ENCODE results near the gene MFAP1.
"Not testable (repeated sequence)": the region's sequence is repeated elsewhere in the genome, so short reads cannot be mapped to it uniquely, and the experiment has no call there.

The MFAP1 gene

DNA sequence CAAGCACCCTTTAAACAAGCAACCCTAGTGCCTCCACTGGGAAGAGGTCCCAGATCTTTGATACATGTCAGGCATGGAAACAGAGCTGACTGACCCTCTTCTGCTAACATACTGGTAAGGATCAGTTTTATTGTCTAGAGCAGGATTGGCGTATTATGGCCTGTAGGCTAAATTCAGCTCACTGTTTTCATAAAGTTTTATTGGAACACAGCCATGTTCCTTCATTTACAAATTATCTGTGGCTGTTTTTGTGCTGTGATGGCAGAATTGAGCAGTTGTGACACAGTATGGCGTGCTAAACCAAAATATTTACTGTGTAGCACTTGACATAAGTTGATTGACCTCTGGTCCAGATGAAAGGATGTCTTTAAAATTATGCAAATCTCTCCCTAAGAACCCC lies 47.3 kb upstream of the MFAP1 start:
- H3K4me2 ChIP-seq (ENCODE audit: low read depth, low read length, poor library complexity, severe bottlenecking), result no peak overlapping the region
- H3F3A ChIP-seq (ENCODE audit: insufficient read depth), result peaks cover 6% of the 10 kb centered on the region; the same call in 1 of the 2 replicates
- no peaks in the 10 kb centered on the region for H3K9me3 ChIP-seq (ENCODE audit: insufficient read depth, low read length)
- no peaks in the 10 kb centered on the region for H3K27me3 ChIP-seq (ENCODE audit: low read length)
- no peaks in the 10 kb centered on the region for H3K79me2 ChIP-seq (ENCODE audit: insufficient read depth, low read length)
- H3K4me3 ChIP-seq (ENCODE audit: insufficient read depth, low read length, poor library complexity, severe bottlenecking), result no peak overlapping the region
- peaks cover 12% of the 10 kb centered on the region; the same call in 1 of the 2 replicates for H4K20me1 ChIP-seq (ENCODE audit: low read depth, low read length)
- H2AFZ ChIP-seq (ENCODE audit: low read depth, low read length, severe bottlenecking), result no peak overlapping the region
- no peak overlapping the region for H3K27ac ChIP-seq (ENCODE audit: low read depth, low read length)
- H3K9me2 ChIP-seq (replicated peaks; ENCODE audit: insufficient read depth, low read length), result no peaks in the 10 kb centered on the region
- TF ChIP-seq EZH2phosphoT487 (conservative IDR thresholded peaks at IDR 0.05; ENCODE audit: low read length), result no peak
- TF ChIP-seq, protein P1, sequence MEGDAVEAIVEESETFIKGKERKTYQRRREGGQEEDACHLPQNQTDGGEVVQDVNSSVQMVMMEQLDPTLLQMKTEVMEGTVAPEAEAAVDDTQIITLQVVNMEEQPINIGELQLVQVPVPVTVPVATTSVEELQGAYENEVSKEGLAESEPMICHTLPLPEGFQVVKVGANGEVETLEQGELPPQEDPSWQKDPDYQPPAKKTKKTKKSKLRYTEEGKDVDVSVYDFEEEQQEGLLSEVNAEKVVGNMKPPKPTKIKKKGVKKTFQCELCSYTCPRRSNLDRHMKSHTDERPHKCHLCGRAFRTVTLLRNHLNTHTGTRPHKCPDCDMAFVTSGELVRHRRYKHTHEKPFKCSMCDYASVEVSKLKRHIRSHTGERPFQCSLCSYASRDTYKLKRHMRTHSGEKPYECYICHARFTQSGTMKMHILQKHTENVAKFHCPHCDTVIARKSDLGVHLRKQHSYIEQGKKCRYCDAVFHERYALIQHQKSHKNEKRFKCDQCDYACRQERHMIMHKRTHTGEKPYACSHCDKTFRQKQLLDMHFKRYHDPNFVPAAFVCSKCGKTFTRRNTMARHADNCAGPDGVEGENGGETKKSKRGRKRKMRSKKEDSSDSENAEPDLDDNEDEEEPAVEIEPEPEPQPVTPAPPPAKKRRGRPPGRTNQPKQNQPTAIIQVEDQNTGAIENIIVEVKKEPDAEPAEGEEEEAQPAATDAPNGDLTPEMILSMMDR (IDR thresholded peaks at IDR 0.05; ENCODE audit: insufficient read depth, low read length, poor library complexity, severe bottlenecking), result no peak
- no peak overlapping the region for H3K9ac ChIP-seq (ENCODE audit: low read length)
- peaks cover 41% of the 10 kb centered on the region for H3K36me3 ChIP-seq (ENCODE audit: low read length)

DNA sequence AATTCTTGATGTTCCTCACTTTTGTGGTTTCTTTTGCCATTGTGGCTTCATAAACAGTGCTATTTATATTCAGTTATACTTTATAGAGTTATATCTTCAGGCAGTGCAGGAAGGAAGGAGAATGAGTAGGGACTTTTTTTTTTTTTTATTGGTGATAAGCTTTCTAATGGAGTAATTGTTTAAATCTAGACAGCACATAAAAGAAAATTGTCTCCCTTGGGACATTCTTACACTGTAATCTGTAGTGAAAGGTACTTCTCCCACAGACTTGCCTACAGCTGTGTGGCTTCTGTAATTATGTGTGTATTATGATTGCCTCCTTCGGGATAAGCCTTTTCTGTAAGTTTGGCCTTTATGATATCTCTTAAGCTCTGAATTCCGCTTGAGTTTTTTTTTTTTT lies 43.9 kb upstream of the MFAP1 start:
- no peaks in the 10 kb centered on the region for H3K9me2 ChIP-seq (replicated peaks; ENCODE audit: insufficient read depth, low read length)
- peaks cover 49% of the 10 kb centered on the region for H3K36me3 ChIP-seq (ENCODE audit: low read length)
- H3K9me3 ChIP-seq (ENCODE audit: insufficient read depth, low read length), result no peaks in the 10 kb centered on the region
- no peak overlapping the region for H2AFZ ChIP-seq (ENCODE audit: low read depth, low read length, severe bottlenecking)
- no peak overlapping the region for H3K9ac ChIP-seq (ENCODE audit: low read length)
- H3K79me2 ChIP-seq (ENCODE audit: insufficient read depth, low read length), result peaks cover 8% of the 10 kb centered on the region; the same call in 1 of the 2 replicates
- no peak overlapping the region for H3K27ac ChIP-seq (ENCODE audit: low read depth, low read length)
- no peaks in the 10 kb centered on the region for H3K27me3 ChIP-seq (ENCODE audit: low read length)
- TF ChIP-seq, protein P1 (IDR thresholded peaks at IDR 0.05; ENCODE audit: insufficient read depth, low read length, poor library complexity, severe bottlenecking), result no peak
- H4K20me1 ChIP-seq (ENCODE audit: low read depth, low read length), result peaks cover 12% of the 10 kb centered on the region; the same call in 1 of the 2 replicates
- no peak overlapping the region for H3K4me3 ChIP-seq (ENCODE audit: insufficient read depth, low read length, poor library complexity, severe bottlenecking)
- no peak overlapping the region for H3K4me2 ChIP-seq (ENCODE audit: low read depth, low read length, poor library complexity, severe bottlenecking)
- peaks cover 11% of the 10 kb centered on the region; the same call in 1 of the 2 replicates for H3F3A ChIP-seq (ENCODE audit: insufficient read depth)

DNA sequence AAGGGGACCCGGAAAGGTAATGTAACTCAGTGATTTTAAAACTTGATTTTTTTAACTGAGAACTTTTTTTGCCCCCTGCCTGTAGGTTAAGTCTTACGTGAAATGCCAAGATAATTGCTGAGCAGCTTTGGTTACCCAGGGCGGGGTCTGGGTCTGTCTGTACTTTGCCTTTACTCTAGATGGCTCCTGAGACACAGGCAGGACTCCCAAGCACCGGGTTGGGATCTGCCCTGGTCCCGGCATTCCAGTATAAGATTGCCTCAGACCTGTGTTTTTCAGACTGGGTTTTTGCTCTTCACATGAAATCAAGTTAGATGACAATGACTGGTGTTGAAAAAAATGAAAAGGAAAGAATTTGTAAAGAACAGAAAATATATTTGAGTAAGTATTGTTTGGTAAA lies 42.6 kb upstream of the MFAP1 start:
- Histone ChIP-seq H3K9me2 (replicated peaks; ENCODE audit: insufficient read depth, low read length) (no peaks in the 10 kb centered on the region), H4K20me1 (ENCODE audit: low read depth, low read length) (peaks cover 12% of the 10 kb centered on the region; the same call in 1 of the 2 replicates), H3K4me2 (ENCODE audit: low read depth, low read length, poor library complexity, severe bottlenecking) (no peak overlapping the region), H3K4me3 (ENCODE audit: insufficient read depth, low read length, poor library complexity, severe bottlenecking) (no peak overlapping the region), H3K36me3 (ENCODE audit: low read length) (peaks cover 44% of the 10 kb centered on the region), H3K9me3 (ENCODE audit: insufficient read depth, low read length) (no peaks in the 10 kb centered on the region), H3F3A (ENCODE audit: insufficient read depth) (peaks cover 11% of the 10 kb centered on the region; the same call in 1 of the 2 replicates), H2AFZ (ENCODE audit: low read depth, low read length, severe bottlenecking) (no peak overlapping the region), H3K27ac (ENCODE audit: low read depth, low read length) (no peak overlapping the region), H3K79me2 (ENCODE audit: insufficient read depth, low read length) (peaks cover 12% of the 10 kb centered on the region; the same call in 1 of the 2 replicates), H3K27me3 (ENCODE audit: low read length) (no peaks in the 10 kb centered on the region), H3K9ac (ENCODE audit: low read length) (no peak overlapping the region)
- TF ChIP-seq, protein P1 (IDR thresholded peaks at IDR 0.05; ENCODE audit: insufficient read depth, low read length, poor library complexity, severe bottlenecking), result no peak
- TF ChIP-seq EZH2phosphoT487 (conservative IDR thresholded peaks at IDR 0.05; ENCODE audit: low read length), result no peak

DNA sequence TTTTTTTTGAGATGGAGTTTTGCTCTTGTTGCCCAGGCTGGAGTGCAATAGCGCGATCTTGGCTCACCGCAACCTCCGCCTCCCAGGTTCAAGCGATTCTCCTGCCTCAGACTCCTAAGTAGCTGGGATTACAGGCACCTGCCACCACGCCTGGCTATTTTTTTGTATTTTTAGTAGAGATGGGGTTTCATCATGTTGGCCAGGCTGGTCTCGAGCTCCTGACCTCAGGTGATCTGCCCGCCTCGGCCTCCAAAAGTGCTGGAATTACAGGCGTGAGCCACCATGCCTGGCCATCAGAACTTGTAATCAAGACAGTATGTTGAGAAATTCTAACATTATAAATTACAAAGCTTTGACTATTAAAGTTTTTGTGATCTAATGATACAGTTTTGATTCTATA lies 42.1 kb upstream of the MFAP1 start:
- Histone ChIP-seq H3F3A (ENCODE audit: insufficient read depth) (peaks cover 11% of the 10 kb centered on the region; the same call in 1 of the 2 replicates), H4K20me1 (ENCODE audit: low read depth, low read length) (peaks cover 12% of the 10 kb centered on the region; the same call in 1 of the 2 replicates), H3K79me2 (ENCODE audit: insufficient read depth, low read length) (peaks cover 13% of the 10 kb centered on the region; the same call in 1 of the 2 replicates), H3K36me3 (ENCODE audit: low read length) (peaks cover 44% of the 10 kb centered on the region)
- not testable (repeated sequence) for H3K9me2 ChIP-seq (replicated peaks; ENCODE audit: insufficient read depth, low read length); H3K9me3 ChIP-seq (ENCODE audit: insufficient read depth, low read length); H2AFZ ChIP-seq (ENCODE audit: low read depth, low read length, severe bottlenecking); H3K27me3 ChIP-seq (ENCODE audit: low read length); H3K27ac ChIP-seq (ENCODE audit: low read depth, low read length); H3K9ac ChIP-seq (ENCODE audit: low read length); H3K4me2 ChIP-seq (ENCODE audit: low read depth, low read length, poor library complexity, severe bottlenecking); H3K4me3 ChIP-seq (ENCODE audit: insufficient read depth, low read length, poor library complexity, severe bottlenecking)

Measured in SU-DHL-6 (cell line).